ENCODE measurements around the gene GDI1. TPM values are rescaled to one million over a fixed set of nuclear protein-coding genes. Genes with fewer than 3 reads are reported as not detected.
"Not testable (repeated sequence)": the region's sequence is repeated elsewhere in the genome, so short reads cannot be mapped to it uniquely, and the experiment has no call there.

The GDI1 gene
- total RNA-seq (100 to 1,000 TPM; 124 to 130 TPM), polyA plus RNA-seq (100 to 1,000 TPM in 1 of 2 donors, 10 to 100 TPM in 1; 77.0 to 209 TPM)
- long read RNA-seq, donor 1, transcript GDI1-204 (11 exons, 2,474 nt) = major isoform, 56 of 82 reads
- long read RNA-seq, donor 1, partial matches to known transcripts = 15 of 82 reads
- long read RNA-seq, donor 1, other reads (novel, unspliced or antisense) = 6 of 82 reads
- long read RNA-seq, donor 2, transcript GDI1-204 (11 exons, 2,474 nt) = major isoform, 30 of 56 reads
- long read RNA-seq, donor 2, partial matches to known transcripts = 12 of 56 reads
- long read RNA-seq, donor 2, other reads (novel, unspliced or antisense) = 11 of 56 reads

DNA sequence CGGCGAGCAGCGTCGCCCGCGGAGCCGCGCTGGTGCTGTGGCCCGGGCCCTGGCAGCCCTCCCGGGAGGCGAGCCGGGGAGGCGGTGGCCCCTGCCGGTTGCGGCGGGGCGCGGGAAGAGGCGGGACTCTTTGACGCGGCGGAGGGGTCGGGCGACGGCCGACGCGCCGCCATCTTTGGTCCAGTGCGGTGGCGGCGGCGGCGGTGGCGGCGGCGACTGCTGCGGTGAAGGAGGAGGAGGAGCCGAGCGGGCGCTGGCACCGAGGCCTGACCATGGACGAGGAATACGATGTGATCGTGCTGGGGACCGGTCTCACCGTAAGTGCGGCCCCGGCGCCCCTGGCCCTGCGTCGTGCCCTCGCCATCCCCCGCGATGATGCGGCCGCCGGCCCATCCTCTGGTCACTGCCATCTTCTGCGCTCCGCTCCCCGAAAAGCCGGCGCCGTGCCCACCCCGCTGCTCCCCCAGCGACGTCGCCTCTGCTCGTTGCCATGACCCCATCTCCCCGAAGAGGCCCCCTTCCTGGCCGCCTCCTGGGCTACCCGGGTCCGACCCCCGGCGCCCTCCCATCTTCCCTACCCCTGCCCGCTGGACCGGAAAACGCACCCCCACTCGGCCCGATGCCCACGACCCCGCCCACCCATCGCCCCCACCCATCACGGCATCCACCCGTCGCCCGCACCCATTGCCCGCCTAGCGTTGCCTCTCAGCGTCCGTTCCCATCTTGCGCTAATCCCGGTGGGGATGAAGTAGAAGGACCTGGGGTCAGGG is at the start of gene GDI1:
Gene GDI1, plus strand, starts transcription at position 172 of the 770 bp plus-strand sequence. Its CDS starts 101 bp downstream, at position 273.
- intact Hi-C loops (cut with DNase I) = no loop called here
- Histone ChIP-seq H3K27me3 (ENCODE audit: control insufficient read depth in 1 of 2, insufficient read depth in 2 of 2, low read length in 1 of 2) (no peaks in the 10 kb centered on the region), H3K4me1 (ENCODE audit: control insufficient read depth in 1 of 2, insufficient read depth in 2 of 2, low read length in 2 of 2) (no peaks in the 10 kb centered on the region), H3K9me3 (ENCODE audit: control insufficient read depth, low read length) (no peaks in the 10 kb centered on the region), H3K36me3 (ENCODE audit: control insufficient read depth in 1 of 2, insufficient read depth in 2 of 2, low read length in 1 of 2) (peaks cover 0 to 3% of the 10 kb centered on the region in 2 donors), H3K4me3 (ENCODE audit: low read length in 2 of 2) (peak within 1 kb of the TSS; percentile 51 to 79), H3K27ac (ENCODE audit: low read depth in 1 of 2, low read length in 2 of 2) (peak within 1 kb of the TSS; percentile 24 to 77)
- 1 to 30% methylated on average over 64 to 93 of the region's 93 CpGs for WGBS, 2 donors
- ATAC-seq (ENCODE audit: low FRiP score) = peak; percentile 55
- DNase-seq = peak in 1 of 2 donors; percentile 88

DNA sequence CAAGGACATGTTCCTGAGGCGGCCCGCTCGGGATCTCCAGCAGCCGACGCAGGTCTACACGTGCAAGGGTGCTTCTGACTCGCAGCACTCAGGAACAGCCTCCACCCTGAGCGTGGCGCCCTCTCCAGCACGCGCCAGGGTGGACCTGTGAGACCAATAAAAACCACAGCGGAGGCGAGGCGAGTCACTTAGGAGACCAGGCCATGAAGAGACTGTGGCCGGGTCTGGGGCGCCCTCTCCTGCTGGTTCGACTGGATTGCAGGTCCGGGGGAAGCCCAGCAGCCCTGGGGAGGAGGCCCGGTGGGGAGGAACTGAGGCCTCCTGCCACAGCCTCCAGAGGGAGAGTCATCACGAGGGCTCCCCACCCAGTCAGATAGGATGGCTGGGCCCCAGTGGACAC is 48.9 kb upstream of the GDI1 start:
- H3K9me3 ChIP-seq (ENCODE audit: control insufficient read depth, low read length); H3K4me3 ChIP-seq (ENCODE audit: low read length in 2 of 2); H3K27me3 ChIP-seq (ENCODE audit: control insufficient read depth in 1 of 2, insufficient read depth in 2 of 2, low read length in 1 of 2); H3K36me3 ChIP-seq (ENCODE audit: control insufficient read depth in 1 of 2, insufficient read depth in 2 of 2, low read length in 1 of 2); H3K4me1 ChIP-seq (ENCODE audit: control insufficient read depth in 1 of 2, insufficient read depth in 2 of 2, low read length in 2 of 2); H3K27ac ChIP-seq (ENCODE audit: low read depth in 1 of 2, low read length in 2 of 2); intact Hi-C loops (cut with DNase I); DNase-seq: not testable (repeated sequence)
- no CpG with 5 or more reads among the region's 20 CpGs for WGBS, 2 donors
- peak; percentile 46 for ATAC-seq (ENCODE audit: low FRiP score)

DNA sequence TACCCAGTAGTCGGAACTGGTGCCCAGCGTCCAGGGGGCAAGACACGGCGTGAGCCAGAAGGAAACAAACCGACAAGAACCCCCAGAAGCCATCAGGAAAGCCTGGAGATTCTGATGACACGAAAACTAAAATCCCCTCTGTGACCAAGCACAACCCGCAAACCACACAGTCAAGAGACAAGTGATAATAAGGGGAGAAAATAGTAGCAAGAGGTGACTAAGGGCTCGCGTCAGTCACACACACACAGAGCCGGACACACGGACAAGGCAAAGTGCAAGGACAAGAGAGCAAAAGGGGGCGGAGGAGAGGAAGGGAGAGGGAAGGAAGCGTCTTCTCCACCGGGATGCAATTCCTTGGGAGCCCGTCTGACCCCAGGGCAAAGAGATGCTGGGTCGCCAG is 48.3 kb upstream of the GDI1 start:
- H3K27me3 ChIP-seq (ENCODE audit: control insufficient read depth in 1 of 2, insufficient read depth in 2 of 2, low read length in 1 of 2); H3K4me3 ChIP-seq (ENCODE audit: low read length in 2 of 2); ATAC-seq (ENCODE audit: low FRiP score); H3K36me3 ChIP-seq (ENCODE audit: control insufficient read depth in 1 of 2, insufficient read depth in 2 of 2, low read length in 1 of 2); H3K9me3 ChIP-seq (ENCODE audit: control insufficient read depth, low read length); H3K27ac ChIP-seq (ENCODE audit: low read depth in 1 of 2, low read length in 2 of 2); DNase-seq; intact Hi-C loops (cut with DNase I); H3K4me1 ChIP-seq (ENCODE audit: control insufficient read depth in 1 of 2, insufficient read depth in 2 of 2, low read length in 2 of 2): not testable (repeated sequence)
- WGBS, 2 donors = no CpG with 5 or more reads among the region's 16 CpGs

DNA sequence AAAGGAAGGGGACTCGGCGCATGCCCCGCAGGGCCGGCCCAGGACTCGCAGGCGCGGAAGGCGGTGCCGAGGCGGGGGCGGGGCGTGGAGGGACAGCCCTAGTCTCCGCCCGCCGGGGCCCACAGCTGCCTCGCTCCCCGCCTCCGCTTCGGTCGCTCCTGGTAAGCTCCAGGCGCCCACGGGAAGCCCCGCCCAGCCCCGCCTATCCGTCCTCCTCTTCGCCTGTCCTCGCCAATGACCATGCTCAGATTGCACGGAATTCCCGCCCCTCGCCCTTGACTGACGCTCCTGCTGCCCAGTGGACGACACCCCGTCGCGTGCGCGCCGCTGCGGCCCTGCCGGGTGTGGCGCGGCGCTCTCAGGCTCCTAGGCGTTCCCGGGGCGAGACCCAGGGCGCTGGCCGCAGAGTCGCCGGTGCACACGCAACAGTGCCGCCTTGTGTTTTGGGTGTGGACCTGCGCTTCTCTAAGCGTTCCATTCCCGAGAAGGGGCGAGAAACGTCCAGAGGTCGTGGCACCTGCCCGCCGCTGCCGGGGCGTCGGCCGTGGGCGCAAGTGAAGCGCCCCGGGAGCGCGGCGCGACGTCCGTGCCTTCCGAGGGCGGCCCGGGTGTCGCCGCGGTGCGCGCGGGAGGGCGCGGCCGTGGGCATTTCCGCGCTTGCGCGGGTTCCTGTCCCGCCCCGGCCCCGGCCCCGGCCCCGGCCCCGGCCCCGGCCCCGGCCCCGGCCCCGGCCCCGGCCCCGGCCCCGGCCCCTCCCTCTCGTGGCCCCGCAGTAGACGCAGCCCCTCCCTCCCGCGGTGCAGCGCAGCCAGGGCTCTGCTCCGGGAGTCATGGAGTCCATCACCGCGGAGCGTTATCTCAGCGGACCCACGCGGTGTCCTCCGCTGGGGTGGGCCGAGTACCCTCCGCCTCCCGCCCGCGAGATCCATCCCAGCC is 46.9 kb upstream of the GDI1 start:
- intact Hi-C loops (cut with DNase I); H3K36me3 ChIP-seq (ENCODE audit: control insufficient read depth in 1 of 2, insufficient read depth in 2 of 2, low read length in 1 of 2); DNase-seq; H3K27ac ChIP-seq (ENCODE audit: low read depth in 1 of 2, low read length in 2 of 2); H3K9me3 ChIP-seq (ENCODE audit: control insufficient read depth, low read length); H3K27me3 ChIP-seq (ENCODE audit: control insufficient read depth in 1 of 2, insufficient read depth in 2 of 2, low read length in 1 of 2); H3K4me3 ChIP-seq (ENCODE audit: low read length in 2 of 2); H3K4me1 ChIP-seq (ENCODE audit: control insufficient read depth in 1 of 2, insufficient read depth in 2 of 2, low read length in 2 of 2): not testable (repeated sequence)
- peak; percentile 89 for ATAC-seq (ENCODE audit: low FRiP score)
- 1 to 65% methylated on average over 6 to 30 of the region's 121 CpGs for WGBS, 2 donors

DNA sequence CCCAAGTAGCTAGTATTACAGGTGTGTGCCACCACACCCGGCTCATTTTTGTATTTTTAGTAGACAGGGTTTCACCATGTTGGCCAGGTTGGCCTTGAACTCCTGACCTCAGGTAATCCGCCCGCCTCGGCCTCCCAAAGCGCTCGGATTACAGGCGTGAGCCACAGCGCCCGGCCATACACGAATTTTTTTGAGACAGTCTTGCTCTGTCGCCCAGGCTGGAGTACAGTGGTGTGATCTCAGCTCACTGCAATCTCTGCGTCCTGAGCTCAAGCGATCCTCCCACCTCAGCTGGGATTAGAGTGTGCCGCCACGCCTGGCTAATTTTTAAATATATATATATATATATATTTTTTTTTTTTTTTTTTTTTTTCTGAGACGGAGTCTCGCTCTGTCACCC is 40.6 kb upstream of the GDI1 start:
- not testable (repeated sequence) for H3K9me3 ChIP-seq (ENCODE audit: control insufficient read depth, low read length); H3K4me3 ChIP-seq (ENCODE audit: low read length in 2 of 2); ATAC-seq (ENCODE audit: low FRiP score); DNase-seq; H3K4me1 ChIP-seq (ENCODE audit: control insufficient read depth in 1 of 2, insufficient read depth in 2 of 2, low read length in 2 of 2); H3K27ac ChIP-seq (ENCODE audit: low read depth in 1 of 2, low read length in 2 of 2); H3K36me3 ChIP-seq (ENCODE audit: control insufficient read depth in 1 of 2, insufficient read depth in 2 of 2, low read length in 1 of 2); H3K27me3 ChIP-seq (ENCODE audit: control insufficient read depth in 1 of 2, insufficient read depth in 2 of 2, low read length in 1 of 2)
- intact Hi-C loops (cut with DNase I) = loop anchor here in 1 of 2 donors (5.0 kb wide), 1 partner anchor 136 kb away; no protein-coding TSS in a partner anchor
- 83 to 89% methylated on average over 15 to 17 of the region's 17 CpGs for WGBS, 2 donors

DNA sequence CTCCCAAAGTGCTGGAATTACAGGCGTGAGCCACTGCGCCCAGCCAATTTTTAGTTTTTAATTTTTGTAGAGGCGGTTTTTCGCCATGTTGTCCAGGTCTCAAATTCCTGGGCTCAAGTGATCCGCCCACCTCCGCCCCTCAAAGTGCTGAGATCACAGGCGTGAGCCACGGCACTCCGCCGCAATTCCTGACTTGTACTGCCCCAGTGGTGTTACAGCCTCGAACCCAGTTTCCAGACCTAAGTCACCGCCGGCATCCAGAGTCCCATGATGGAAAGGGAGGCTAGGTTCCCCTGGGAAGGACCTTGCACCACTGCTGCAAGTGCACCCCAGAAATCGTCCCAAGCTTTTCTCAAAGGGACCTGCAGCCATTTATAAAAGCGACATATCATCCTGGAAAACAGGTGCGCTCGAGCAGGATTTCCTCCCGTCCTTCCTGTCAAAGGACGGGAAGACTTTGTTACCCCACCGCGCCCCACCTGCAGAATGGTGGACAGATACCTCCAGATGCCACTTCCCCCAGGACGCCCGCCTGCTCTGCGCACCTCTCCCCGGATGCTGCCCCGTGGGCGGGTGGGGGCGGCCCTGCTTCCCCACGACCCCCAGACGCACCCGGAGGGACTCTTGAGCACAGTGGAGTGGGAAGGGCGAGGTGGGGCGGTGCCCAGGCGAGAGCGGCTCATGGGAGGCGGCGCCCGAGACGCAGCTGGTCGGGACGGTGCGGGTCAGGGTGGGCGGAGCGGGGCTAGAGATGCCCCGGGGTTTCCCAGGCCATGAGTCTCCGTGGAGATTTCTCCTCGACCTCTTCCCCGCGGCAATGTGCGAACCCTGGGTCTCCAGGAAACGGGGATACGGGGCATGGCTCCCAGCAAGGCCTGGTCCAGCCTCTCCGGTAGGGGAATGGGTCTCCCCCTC is 39.7 kb upstream of the GDI1 start:
- WGBS, 2 donors = 1 to 31% methylated on average over 49 to 53 of the region's 53 CpGs
- no peaks in the 10 kb centered on the region for H3K27me3 ChIP-seq (ENCODE audit: control insufficient read depth in 1 of 2, insufficient read depth in 2 of 2, low read length in 1 of 2)
- DNase-seq (peak; percentile 88 to 92), ATAC-seq (ENCODE audit: low FRiP score) (peak; percentile 86)
- H3K4me3 ChIP-seq (ENCODE audit: low read length in 2 of 2) = peak overlapping the region; percentile 12 to 98
- intact Hi-C loops (cut with DNase I) = loop anchor here in 1 of 2 donors (5.0 kb wide), 1 partner anchor 135 kb away; no protein-coding TSS in a partner anchor
- no peaks in the 10 kb centered on the region for H3K9me3 ChIP-seq (ENCODE audit: control insufficient read depth, low read length)
- H3K36me3 ChIP-seq (ENCODE audit: control insufficient read depth in 1 of 2, insufficient read depth in 2 of 2, low read length in 1 of 2) = peaks cover 0 to 1% of the 10 kb centered on the region in 2 donors
- peak overlapping the region; percentile 16 to 99 for H3K27ac ChIP-seq (ENCODE audit: low read depth in 1 of 2, low read length in 2 of 2)
- no peaks in the 10 kb centered on the region for H3K4me1 ChIP-seq (ENCODE audit: control insufficient read depth in 1 of 2, insufficient read depth in 2 of 2, low read length in 2 of 2)

DNA sequence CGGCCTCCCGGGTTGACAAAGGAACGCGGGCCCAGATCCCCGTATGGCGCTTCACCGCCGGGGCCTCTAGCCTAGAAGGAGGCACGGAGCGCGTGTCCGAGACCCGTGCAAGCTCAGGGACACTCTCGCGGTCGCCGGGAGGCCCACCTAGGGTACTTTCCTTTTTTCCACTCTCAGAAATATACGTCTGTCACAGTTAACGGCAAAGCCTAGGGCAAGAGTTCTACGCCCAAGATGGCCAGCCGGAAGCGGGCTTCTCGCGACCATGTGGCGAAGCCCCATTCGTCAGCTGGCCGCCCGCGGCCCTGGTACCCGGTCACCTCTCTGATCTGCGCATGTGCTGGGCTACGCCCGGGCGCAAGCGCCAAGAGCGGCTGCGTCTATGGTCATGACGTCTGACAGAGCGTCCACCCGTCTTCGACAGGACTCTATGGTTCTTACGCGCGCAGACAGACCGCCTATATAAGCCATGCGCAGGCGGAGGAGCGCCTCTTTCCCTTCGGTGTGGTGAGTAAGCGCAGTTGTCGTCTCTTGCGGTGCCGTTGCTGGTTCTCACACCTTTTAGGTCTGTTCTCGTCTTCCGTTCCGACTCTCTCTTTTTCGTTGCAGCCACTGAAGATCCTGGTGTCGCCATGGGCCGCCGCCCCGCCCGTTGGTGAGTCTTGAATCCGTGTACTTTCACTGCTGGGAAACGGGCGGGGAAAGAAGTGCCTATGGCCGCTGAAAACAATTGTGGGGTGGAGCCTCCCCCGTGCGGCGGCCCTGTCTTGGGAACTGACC is 38.9 kb upstream of the GDI1 start, which contains the start of gene RPL10:
Gene RPL10, plus strand, starts transcription at position 490 of the 780 bp plus-strand sequence. Its CDS starts 143 bp downstream, at position 633.
- no peaks in the 10 kb centered on the region for H3K4me1 ChIP-seq (ENCODE audit: control insufficient read depth in 1 of 2, insufficient read depth in 2 of 2, low read length in 2 of 2)
- peaks cover 0 to 1% of the 10 kb centered on the region in 2 donors for H3K36me3 ChIP-seq (ENCODE audit: control insufficient read depth in 1 of 2, insufficient read depth in 2 of 2, low read length in 1 of 2)
- intact Hi-C loops (cut with DNase I) = loop anchor here in 1 of 2 donors (5.0 kb wide), 1 partner anchor 134 kb away; no protein-coding TSS in a partner anchor
- H3K27me3 ChIP-seq (ENCODE audit: control insufficient read depth in 1 of 2, insufficient read depth in 2 of 2, low read length in 1 of 2) = no peaks in the 10 kb centered on the region
- peak within 1 kb of the TSS; percentile 39 to 99 for H3K27ac ChIP-seq (ENCODE audit: low read depth in 1 of 2, low read length in 2 of 2)
- WGBS, 2 donors = 0 to 35% methylated on average over 69 of the region's 69 CpGs
- peak; percentile 95 for ATAC-seq (ENCODE audit: low FRiP score)
- peak; percentile 96 to 97 for DNase-seq
- no peaks in the 10 kb centered on the region for H3K9me3 ChIP-seq (ENCODE audit: control insufficient read depth, low read length)
- H3K4me3 ChIP-seq (ENCODE audit: low read length in 2 of 2) = peak within 1 kb of the TSS; percentile 48 to 98

Data from aorta (tissue), 5 donors.